Vein endothelial cell (primary cell): ENCODE data around the gene HSFY1. TPM values are rescaled to one million over a fixed set of nuclear protein-coding genes. Genes with fewer than 3 reads are reported as not detected.

ENCODE experiments used
- small RNA-seq: library from RNA; depleted of rRNA; stranded (forward); fragments of <200 nt; gene quantifications from one replicate; pipeline ENCODE3, GENCODE V24; 2012
- total RNA-seq: library from RNA; depleted of rRNA; stranded (reverse); fragments of >200 nt; gene quantifications from 2 replicates; pipeline ENCODE4 v1.2.3, GENCODE V29; 2012

HSFY1 gene, protein sequence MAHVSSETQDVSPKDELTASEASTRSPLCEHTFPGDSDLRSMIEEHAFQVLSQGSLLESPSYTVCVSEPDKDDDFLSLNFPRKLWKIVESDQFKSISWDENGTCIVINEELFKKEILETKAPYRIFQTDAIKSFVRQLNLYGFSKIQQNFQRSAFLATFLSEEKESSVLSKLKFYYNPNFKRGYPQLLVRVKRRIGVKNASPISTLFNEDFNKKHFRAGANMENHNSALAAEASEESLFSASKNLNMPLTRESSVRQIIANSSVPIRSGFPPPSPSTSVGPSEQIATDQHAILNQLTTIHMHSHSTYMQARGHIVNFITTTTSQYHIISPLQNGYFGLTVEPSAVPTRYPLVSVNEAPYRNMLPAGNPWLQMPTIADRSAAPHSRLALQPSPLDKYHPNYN
- not detected in 2 replicates for total RNA-seq

DNA sequence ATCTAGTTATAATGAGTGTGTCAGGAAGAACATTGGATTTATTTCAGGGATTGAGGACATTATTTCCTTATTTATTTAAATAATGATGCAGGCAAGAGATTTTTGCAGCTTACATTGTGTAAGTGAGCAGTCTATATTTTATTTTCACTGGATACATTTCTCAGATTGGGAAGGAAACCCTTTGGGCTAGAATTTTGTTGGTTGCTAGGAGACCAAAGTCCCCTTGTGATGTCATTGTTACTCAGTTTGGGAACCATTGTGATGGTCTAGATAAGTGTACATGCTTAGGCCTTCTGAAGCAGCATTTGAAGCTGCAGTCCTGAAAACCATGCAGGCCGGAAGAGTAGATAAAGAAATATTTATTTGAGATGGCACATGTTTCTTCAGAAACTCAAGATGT is at the start of gene HSFY1:
Gene HSFY1, plus strand, starts transcription at position 301 of the 400 bp plus-strand sequence. Its CDS starts 68 bp downstream, at position 369.

Small RNA genes within 50 kb of the gene (small RNA-seq; reads per million reads assigned to genes)
- gene GPM6BP1 (not detected), gene PRYP5 (not detected)

Other genes starting within 250 kb of the HSFY1 start
- gene HSFY2, start 227.0 kb downstream of the HSFY1 start, total RNA-seq, result not detected in 2 replicates